Measurements from ENCODE around the gene PRLH.

Gene PRLH

GRCh38 chr2:237566401-237567235 is at the start of gene PRLH:
TSS of gene PRLH (plus strand) at chr2:237566574. CDS start at chr2:237566574, 0 bp downstream.
- TF ChIP-seq POLR2A (IDR thresholded peaks at IDR 0.05; ENCODE audit: low read depth, low read length): no peak
- FAIRE-seq (no peak), DNase-seq (ENCODE audit: insufficient read length, low spot score) (no peak)

- no peak for TF ChIP-seq POLR2A (IDR thresholded peaks at IDR 0.05; ENCODE audit: low read depth, low read length)
- FAIRE-seq (no peak), DNase-seq (ENCODE audit: insufficient read length, low spot score) (no peak)
These were observed 49.2 kb upstream of the PRLH start for GRCh38 chr2:237517163-237517562.

- no peak for TF ChIP-seq POLR2A (IDR thresholded peaks at IDR 0.05; ENCODE audit: low read depth, low read length)
- DNase-seq (ENCODE audit: insufficient read length, low spot score) (no peak), FAIRE-seq (no peak)
These were observed 48.4 kb upstream of the PRLH start for GRCh38 chr2:237517990-237518389.

- FAIRE-seq (no peak), DNase-seq (ENCODE audit: insufficient read length, low spot score) (no peak)
- TF ChIP-seq POLR2A (IDR thresholded peaks at IDR 0.05; ENCODE audit: low read depth, low read length): no peak
These were observed 46.7 kb upstream of the PRLH start for GRCh38 chr2:237519506-237520245.

GRCh38 chr2:237520290-237520689 is 46.1 kb upstream of the PRLH start:
- FAIRE-seq (no peak), DNase-seq (ENCODE audit: insufficient read length, low spot score) (no peak)
- no peak for TF ChIP-seq POLR2A (IDR thresholded peaks at IDR 0.05; ENCODE audit: low read depth, low read length)

- FAIRE-seq (no peak), DNase-seq (ENCODE audit: insufficient read length, low spot score) (no peak)
- TF ChIP-seq POLR2A (IDR thresholded peaks at IDR 0.05; ENCODE audit: low read depth, low read length): no peak
These were observed 41.7 kb upstream of the PRLH start for GRCh38 chr2:237524631-237525030.

GRCh38 chr2:237525559-237526157 is 40.7 kb upstream of the PRLH start:
- no peak for FAIRE-seq
- DNase-seq (ENCODE audit: insufficient read length, low spot score): no peak
- TF ChIP-seq POLR2A (IDR thresholded peaks at IDR 0.05; ENCODE audit: low read depth, low read length): no peak

GRCh38 chr2:237527233-237527632 is 39.1 kb upstream of the PRLH start:
- no peak for DNase-seq (ENCODE audit: insufficient read length, low spot score)
- no peak for TF ChIP-seq POLR2A (IDR thresholded peaks at IDR 0.05; ENCODE audit: low read depth, low read length)
- FAIRE-seq: no peak

GRCh38 chr2:237527766-237528165 is 38.6 kb upstream of the PRLH start:
- no peak for FAIRE-seq
- no peak for DNase-seq (ENCODE audit: insufficient read length, low spot score)
- no peak for TF ChIP-seq POLR2A (IDR thresholded peaks at IDR 0.05; ENCODE audit: low read depth, low read length)

- FAIRE-seq: no peak
- no peak for DNase-seq (ENCODE audit: insufficient read length, low spot score)
- no peak for TF ChIP-seq POLR2A (IDR thresholded peaks at IDR 0.05; ENCODE audit: low read depth, low read length)
These were observed 36.6 kb upstream of the PRLH start for GRCh38 chr2:237529452-237530402.

GRCh38 chr2:237530472-237531433 is 35.6 kb upstream of the PRLH start:
- TF ChIP-seq POLR2A (IDR thresholded peaks at IDR 0.05; ENCODE audit: low read depth, low read length): no peak
- DNase-seq (ENCODE audit: insufficient read length, low spot score) (no peak), FAIRE-seq (no peak)

GRCh38 chr2:237532160-237532559 is 34.2 kb upstream of the PRLH start:
- FAIRE-seq: no peak
- no peak for TF ChIP-seq POLR2A (IDR thresholded peaks at IDR 0.05; ENCODE audit: low read depth, low read length)
- DNase-seq (ENCODE audit: insufficient read length, low spot score): no peak
